ENCODE measurements around the gene MYL3. TPM values are rescaled to one million over a fixed set of nuclear protein-coding genes. Genes with fewer than 3 reads are reported as not detected.

MYL3 gene
- polyA plus RNA-seq, 1 donor from 2014 or later, result 2.1 TPM

- no peak overlapping the region for H3K9ac ChIP-seq (ENCODE audit: low read length)
- no peaks in the 10 kb centered on the region for H3K36me3 ChIP-seq (ENCODE audit: insufficient read depth, low read length)
- no peaks in the 10 kb centered on the region for H3K9me3 ChIP-seq (ENCODE audit: low read length)
- H4K20me1 ChIP-seq (ENCODE audit: insufficient read depth), result no peaks in the 10 kb centered on the region
- no peak overlapping the region for H2AFZ ChIP-seq (ENCODE audit: low read depth, low read length)
- no peak overlapping the region for H3K27ac ChIP-seq (ENCODE audit: low read length)
- H3K4me2 ChIP-seq (ENCODE audit: low read length), result no peak overlapping the region
- H3K4me3 ChIP-seq (ENCODE audit: low read length), result no peak overlapping the region
- TF ChIP-seq EP300 (conservative IDR thresholded peaks at IDR 0.05; ENCODE audit: poor library complexity, severe bottlenecking), result no peak
- no peak for TF ChIP-seq REST (IDR thresholded peaks at IDR 0.05; ENCODE audit: borderline replicate concordance)
- no peak for TF ChIP-seq POLR2AphosphoS5 (IDR thresholded peaks at IDR 0.05)
- no peak for TF ChIP-seq MXI1 (conservative IDR thresholded peaks at IDR 0.05; ENCODE audit: poor library complexity, severe bottlenecking)
- TF ChIP-seq TAF1 (IDR thresholded peaks at IDR 0.05; ENCODE audit: low read depth), result no peak
- TF ChIP-seq SMC3 (conservative IDR thresholded peaks at IDR 0.05; ENCODE audit: poor library complexity), result no peak
- no peak for TF ChIP-seq CTCF (IDR thresholded peaks at IDR 0.05; ENCODE audit: poor library complexity, severe bottlenecking)
- TF ChIP-seq RAD21 (conservative IDR thresholded peaks at IDR 0.05), result no peak
- no peak for TF ChIP-seq EZH2 (IDR thresholded peaks at IDR 0.05; ENCODE audit: borderline replicate concordance, insufficient read depth, low read length, poor library complexity, severe bottlenecking)
- H3K9me2 ChIP-seq (ENCODE audit: insufficient read depth, low read length), result no peaks in the 10 kb centered on the region
- H3F3A ChIP-seq (ENCODE audit: insufficient read depth, low read length, poor library complexity, severe bottlenecking), result no peaks in the 10 kb centered on the region
- no peaks in the 10 kb centered on the region for H3K27me3 ChIP-seq (ENCODE audit: insufficient read depth, low read depth, low read length)
- no peaks in the 10 kb centered on the region for H3K79me2 ChIP-seq (replicated peaks; ENCODE audit: insufficient read depth, low read length)
Measured at GRCh38 chr3:46847744-46848143, 15.5 kb downstream of the MYL3 start.

GRCh38 chr3:46846624-46847542 lies 16.4 kb downstream of the MYL3 start:
- Histone ChIP-seq H3K27ac (ENCODE audit: low read length) (no peak overlapping the region), H3K9ac (ENCODE audit: low read length) (no peak overlapping the region), H2AFZ (ENCODE audit: low read depth, low read length) (no peak overlapping the region), H3K79me2 (replicated peaks; ENCODE audit: insufficient read depth, low read length) (no peaks in the 10 kb centered on the region), H3K9me2 (ENCODE audit: insufficient read depth, low read length) (no peaks in the 10 kb centered on the region), H3K4me3 (ENCODE audit: low read length) (no peak overlapping the region), H3K36me3 (ENCODE audit: insufficient read depth, low read length) (no peaks in the 10 kb centered on the region), H3K4me2 (ENCODE audit: low read length) (no peak overlapping the region), H3F3A (ENCODE audit: insufficient read depth, low read length, poor library complexity, severe bottlenecking) (no peaks in the 10 kb centered on the region), H4K20me1 (ENCODE audit: insufficient read depth) (no peaks in the 10 kb centered on the region), H3K9me3 (ENCODE audit: low read length) (no peaks in the 10 kb centered on the region), H3K27me3 (ENCODE audit: insufficient read depth, low read depth, low read length) (no peaks in the 10 kb centered on the region)
- no peak for TF ChIP-seq MXI1 (conservative IDR thresholded peaks at IDR 0.05; ENCODE audit: poor library complexity, severe bottlenecking)
- no peak for TF ChIP-seq RAD21 (conservative IDR thresholded peaks at IDR 0.05)
- no peak for TF ChIP-seq SMC3 (conservative IDR thresholded peaks at IDR 0.05; ENCODE audit: poor library complexity)

All from neural cell (in vitro differentiated cells).